GM19397 (cell line): Measurements from ENCODE around the gene OTOG.

Experiments
- ATAC-seq: cut with Tn5 transposase; IDR thresholded peaks from one replicate; pipeline ENCODE4 v1.9.1; 2021; ENCODE audit warnings: mild to moderate bottlenecking, moderate library complexity; ENCODE audit not compliant: unreplicated experiment

Gene OTOG

GRCh38 chr11:17538054-17538453, 9.0 kb upstream of the OTOG start:
- no peak for ATAC-seq

GRCh38 chr11:17538731-17539130, 8.3 kb upstream of the OTOG start:
- no peak for ATAC-seq

GRCh38 chr11:17540807-17541206, 6.3 kb upstream of the OTOG start:
- no peak for ATAC-seq

- ATAC-seq: no peak
Observed at GRCh38 chr11:17541330-17541885, 5.7 kb upstream of the OTOG start.

- ATAC-seq: no peak
Observed at GRCh38 chr11:17542249-17542648, 4.8 kb upstream of the OTOG start.

GRCh38 chr11:17543041-17543440, 4.0 kb upstream of the OTOG start:
- no peak for ATAC-seq

GRCh38 chr11:17543574-17544180, 3.4 kb upstream of the OTOG start:
- ATAC-seq: no peak

- ATAC-seq: no peak
Observed at GRCh38 chr11:17544181-17544622, 2.9 kb upstream of the OTOG start, which contains the start of gene USH1C. Gene USH1C, minus strand, starts transcription at chr11:17544416. Its CDS starts 109 bp downstream, at chr11:17544307.

GRCh38 chr11:17546240-17546639, 819 bp upstream of the OTOG start:
- no peak for ATAC-seq

- ATAC-seq: no peak
Observed at GRCh38 chr11:17547932-17548331, 873 bp downstream of the OTOG start.

- no peak for ATAC-seq
Observed at GRCh38 chr11:17548444-17548843, 1.4 kb downstream of the OTOG start.

GRCh38 chr11:17550450-17551346, 3.6 kb downstream of the OTOG start:
- ATAC-seq: no peak

- no peak for ATAC-seq
Observed at GRCh38 chr11:17551347-17552040, 4.4 kb downstream of the OTOG start.

GRCh38 chr11:17552041-17552355, 4.9 kb downstream of the OTOG start:
- no peak for ATAC-seq

- ATAC-seq: no peak
Observed at GRCh38 chr11:17552392-17553248, 5.6 kb downstream of the OTOG start.

- no peak for ATAC-seq
Observed at GRCh38 chr11:17553249-17553546, 6.1 kb downstream of the OTOG start.

GRCh38 chr11:17554487-17554886, 7.4 kb downstream of the OTOG start:
- no peak for ATAC-seq

GRCh38 chr11:17556999-17557398, 9.9 kb downstream of the OTOG start:
- ATAC-seq: no peak

GRCh38 chr11:17558025-17558780, 11.1 kb downstream of the OTOG start:
- no peak for ATAC-seq

- no peak for ATAC-seq
Observed at GRCh38 chr11:17558916-17559315, 11.9 kb downstream of the OTOG start.
